Measurements from ENCODE around the gene SPAG16. TPM values are rescaled to one million over a fixed set of nuclear protein-coding genes. Genes with fewer than 3 reads are reported as not detected.
A peak's percentile ranks its signal among the peaks of the same experiment; 100 is the strongest.

SPAG16 gene
- total and polyA plus RNA-seq, 2 of the 13 experiments (the other 11 are each of a cell fraction or from before 2014, with no cell fraction given): 9.6 to 26.5 TPM

DNA sequence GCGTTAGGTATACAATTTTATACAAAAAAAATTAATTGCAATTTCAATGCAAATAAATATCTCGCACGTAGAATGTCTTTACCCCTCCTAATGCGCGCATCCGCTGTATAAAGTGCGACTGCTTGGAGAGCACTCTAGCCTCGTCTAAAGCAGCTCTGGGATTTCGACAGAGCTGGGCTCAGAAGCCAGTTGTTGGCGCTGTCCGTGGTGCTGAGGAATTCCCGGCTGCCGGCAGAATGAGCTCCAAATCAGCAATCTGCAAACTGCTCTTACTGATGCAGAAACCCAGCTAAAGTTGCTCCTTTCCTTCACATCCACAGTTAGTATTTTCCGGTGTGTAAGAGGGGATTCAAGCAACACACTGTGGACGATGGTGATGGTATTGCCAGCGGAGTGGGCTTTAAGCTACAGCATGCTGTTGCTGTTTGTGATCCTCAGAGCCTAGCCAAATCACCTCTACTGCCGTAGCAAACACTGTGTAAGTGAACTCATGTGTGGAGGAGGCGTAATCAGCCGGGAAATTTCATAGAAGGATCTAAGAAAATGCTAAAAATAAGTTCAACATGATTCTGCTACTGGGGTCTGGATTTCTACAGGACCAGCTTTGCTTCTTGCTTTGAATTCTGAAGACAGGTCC, 1126.8 kb downstream of the SPAG16 start, which contains the start of gene VWC2L (continued):
- no peak for TF ChIP-seq USF2 (IDR thresholded peaks at IDR 0.05; ENCODE audit: low read depth, low read length)
- 0 out of 2 replicates have a peak, but pooled peaks have one; percentile 23 for TF ChIP-seq USF2 (CRISPR knock-in tag; IDR thresholded peaks at IDR 0.05; ENCODE audit: borderline replicate concordance)
- TF ChIP-seq HNRNPUL1 (IDR thresholded peaks at IDR 0.05; ENCODE audit: low read depth, low read length): no peak
- peak; percentile 46; the same call in 1 of the 2 replicates for TF ChIP-seq PRDM15 (CRISPR knock-in tag; IDR thresholded peaks at IDR 0.05)
- no peak for TF ChIP-seq JUND (CRISPR knock-in tag; IDR thresholded peaks at IDR 0.05)
- TF ChIP-seq THYN1 (CRISPR knock-in tag; IDR thresholded peaks at IDR 0.05; ENCODE audit: borderline replicate concordance, low read depth): 0 out of 2 replicates have a peak, but pooled peaks have one; percentile 46
- no peak for TF ChIP-seq SRSF4 (IDR thresholded peaks at IDR 0.05; ENCODE audit: low read depth, low read length, poor library complexity, severe bottlenecking)
- TF ChIP-seq, protein P1, sequence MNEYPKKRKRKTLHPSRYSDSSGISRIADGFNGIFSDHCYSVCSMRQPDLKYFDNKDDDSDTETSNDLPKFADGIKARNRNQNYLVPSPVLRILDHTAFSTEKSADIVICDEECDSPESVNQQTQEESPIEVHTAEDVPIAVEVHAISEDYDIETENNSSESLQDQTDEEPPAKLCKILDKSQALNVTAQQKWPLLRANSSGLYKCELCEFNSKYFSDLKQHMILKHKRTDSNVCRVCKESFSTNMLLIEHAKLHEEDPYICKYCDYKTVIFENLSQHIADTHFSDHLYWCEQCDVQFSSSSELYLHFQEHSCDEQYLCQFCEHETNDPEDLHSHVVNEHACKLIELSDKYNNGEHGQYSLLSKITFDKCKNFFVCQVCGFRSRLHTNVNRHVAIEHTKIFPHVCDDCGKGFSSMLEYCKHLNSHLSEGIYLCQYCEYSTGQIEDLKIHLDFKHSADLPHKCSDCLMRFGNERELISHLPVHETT (CRISPR knock-in tag; conservative IDR thresholded peaks at IDR 0.05): peak; percentile 77; the same call in 1 of the 2 replicates
- 0 out of 2 replicates have a peak, but pooled peaks have one; percentile 64 for TF ChIP-seq KLF12 (CRISPR knock-in tag; IDR thresholded peaks at IDR 0.05; ENCODE audit: borderline replicate concordance)
- TF ChIP-seq, protein P2, sequence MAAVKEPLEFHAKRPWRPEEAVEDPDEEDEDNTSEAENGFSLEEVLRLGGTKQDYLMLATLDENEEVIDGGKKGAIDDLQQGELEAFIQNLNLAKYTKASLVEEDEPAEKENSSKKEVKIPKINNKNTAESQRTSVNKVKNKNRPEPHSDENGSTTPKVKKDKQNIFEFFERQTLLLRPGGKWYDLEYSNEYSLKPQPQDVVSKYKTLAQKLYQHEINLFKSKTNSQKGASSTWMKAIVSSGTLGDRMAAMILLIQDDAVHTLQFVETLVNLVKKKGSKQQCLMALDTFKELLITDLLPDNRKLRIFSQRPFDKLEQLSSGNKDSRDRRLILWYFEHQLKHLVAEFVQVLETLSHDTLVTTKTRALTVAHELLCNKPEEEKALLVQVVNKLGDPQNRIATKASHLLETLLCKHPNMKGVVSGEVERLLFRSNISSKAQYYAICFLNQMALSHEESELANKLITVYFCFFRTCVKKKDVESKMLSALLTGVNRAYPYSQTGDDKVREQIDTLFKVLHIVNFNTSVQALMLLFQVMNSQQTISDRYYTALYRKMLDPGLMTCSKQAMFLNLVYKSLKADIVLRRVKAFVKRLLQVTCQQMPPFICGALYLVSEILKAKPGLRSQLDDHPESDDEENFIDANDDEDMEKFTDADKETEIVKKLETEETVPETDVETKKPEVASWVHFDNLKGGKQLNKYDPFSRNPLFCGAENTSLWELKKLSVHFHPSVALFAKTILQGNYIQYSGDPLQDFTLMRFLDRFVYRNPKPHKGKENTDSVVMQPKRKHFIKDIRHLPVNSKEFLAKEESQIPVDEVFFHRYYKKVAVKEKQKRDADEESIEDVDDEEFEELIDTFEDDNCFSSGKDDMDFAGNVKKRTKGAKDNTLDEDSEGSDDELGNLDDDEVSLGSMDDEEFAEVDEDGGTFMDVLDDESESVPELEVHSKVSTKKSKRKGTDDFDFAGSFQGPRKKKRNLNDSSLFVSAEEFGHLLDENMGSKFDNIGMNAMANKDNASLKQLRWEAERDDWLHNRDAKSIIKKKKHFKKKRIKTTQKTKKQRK (IDR thresholded peaks at IDR 0.05; ENCODE audit: low read length): no peak
- peak; percentile 72; the same call in 1 of the 2 replicates for TF ChIP-seq ZNF614 (CRISPR knock-in tag; IDR thresholded peaks at IDR 0.05; ENCODE audit: borderline replicate concordance)
- no peak for TF ChIP-seq ZZZ3 (CRISPR knock-in tag; IDR thresholded peaks at IDR 0.05; ENCODE audit: borderline replicate concordance)
- peak; percentile 90 for TF ChIP-seq TGIF2 (CRISPR knock-in tag; IDR thresholded peaks at IDR 0.05)
- TF ChIP-seq MYC (CRISPR knock-in tag; IDR thresholded peaks at IDR 0.05; ENCODE audit: borderline replicate concordance): no peak; the same call in 1 of the 2 replicates
- TF ChIP-seq IKZF1 (IDR thresholded peaks at IDR 0.05): no peak
- peak; percentile 44; the same call in 1 of the 2 replicates for TF ChIP-seq ELF4 (CRISPR knock-in tag; IDR thresholded peaks at IDR 0.05; ENCODE audit: borderline replicate concordance)
- TF ChIP-seq RCOR2 (CRISPR knock-in tag; IDR thresholded peaks at IDR 0.05): no peak
- no peak for TF ChIP-seq ZNF432 (CRISPR knock-in tag; IDR thresholded peaks at IDR 0.05; ENCODE audit: borderline replicate concordance)
